CD4-positive, alpha-beta T cell treated with Interleukin-15 for 1 hour (primary cell): Measurements from ENCODE around the gene ATG12.
"Not testable (repeated sequence)": the region's sequence is repeated elsewhere in the genome, so short reads cannot be mapped to it uniquely, and the experiment has no call there.

Experiments
- DNase-seq: peaks from one replicate; pipeline ENCODE4 v3.0.0-alpha.2; 2020

The ATG12 gene

GRCh38 chr5:115842089-115842935 lies 947 bp upstream of the ATG12 start:
- DNase-seq, result no peak

DNA sequence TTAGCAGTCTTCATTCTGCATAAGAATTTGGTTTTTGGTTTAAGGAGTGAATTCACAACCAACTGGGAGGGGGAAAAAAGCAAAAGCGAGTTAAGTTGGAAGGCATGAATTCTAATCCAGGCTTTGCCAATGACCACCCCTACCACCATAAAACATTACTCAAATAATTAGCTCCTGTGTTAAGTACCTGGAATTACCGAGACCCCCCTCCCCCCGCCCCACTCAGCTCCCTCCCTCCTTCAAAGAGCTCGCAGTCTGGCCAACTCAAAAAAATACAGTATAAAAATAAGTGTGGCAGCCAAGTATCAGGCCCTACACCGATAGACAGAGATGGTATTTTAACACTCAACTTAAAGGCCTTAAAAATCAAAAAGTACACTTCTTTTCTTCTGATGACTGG lies 492 bp downstream of the ATG12 start:
- DNase-seq, result no peak

DNA sequence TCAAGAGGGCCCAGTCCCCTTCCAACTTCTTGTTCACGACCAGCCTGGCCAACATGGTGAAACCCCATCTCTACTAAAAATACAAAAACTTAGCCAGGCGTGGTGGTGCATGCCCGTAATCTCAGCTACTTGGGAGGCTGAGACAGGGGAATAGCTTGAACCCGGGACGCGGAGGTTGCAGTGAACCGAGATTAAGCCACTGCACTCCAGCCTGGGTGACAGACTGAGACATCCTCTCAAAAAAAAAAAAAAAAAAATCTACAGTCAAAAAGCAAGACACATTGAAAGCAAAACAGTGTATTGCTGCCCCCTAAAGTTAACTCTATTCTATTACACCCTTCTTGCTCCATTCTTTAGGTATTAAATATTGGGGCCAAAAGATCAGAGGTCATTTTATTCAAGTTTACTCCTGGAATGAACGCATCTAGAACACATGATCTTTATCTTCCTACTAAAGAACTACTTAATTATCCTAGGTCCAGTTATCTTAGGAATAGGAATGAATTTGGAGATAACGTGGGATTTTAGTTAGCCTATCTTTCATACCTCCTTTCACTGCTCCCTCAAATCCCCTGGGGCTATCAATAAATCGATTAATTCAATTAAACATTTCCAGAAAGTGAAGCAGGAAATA lies 2.4 kb downstream of the ATG12 start:
- peak; percentile 27 for DNase-seq

- DNase-seq, result no peak
These were observed 5.9 kb downstream of the ATG12 start for GRCh38 chr5:115835481-115835880.

DNA sequence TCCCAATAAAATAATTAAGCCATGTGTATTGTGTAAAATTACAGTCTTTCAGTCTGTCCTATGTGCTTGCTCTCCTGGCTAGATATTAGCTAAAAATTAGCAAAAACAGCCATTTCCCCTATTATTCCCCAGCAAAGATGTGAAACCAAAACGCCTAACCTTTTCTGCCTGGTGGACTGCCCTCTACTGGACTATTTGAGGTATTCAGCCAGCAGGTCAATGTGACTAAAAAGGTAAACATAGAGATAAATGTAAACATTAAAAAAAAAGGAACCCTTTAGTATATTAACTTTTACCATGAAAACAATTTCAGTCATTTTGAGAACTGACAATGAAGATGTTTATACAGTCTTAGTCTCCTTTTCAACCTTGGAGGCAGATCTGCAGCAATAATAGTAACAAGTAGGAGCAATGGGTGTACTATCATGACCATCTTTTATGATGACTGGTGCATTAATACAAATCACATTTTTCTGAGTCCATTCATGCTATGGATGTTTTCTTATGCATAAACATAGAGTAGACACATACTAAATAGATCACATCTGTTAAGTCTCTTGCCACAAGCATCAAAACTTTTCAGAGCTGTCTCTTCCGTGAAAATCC lies 10.1 kb downstream of the ATG12 start:
- peak; percentile 41 for DNase-seq

DNA sequence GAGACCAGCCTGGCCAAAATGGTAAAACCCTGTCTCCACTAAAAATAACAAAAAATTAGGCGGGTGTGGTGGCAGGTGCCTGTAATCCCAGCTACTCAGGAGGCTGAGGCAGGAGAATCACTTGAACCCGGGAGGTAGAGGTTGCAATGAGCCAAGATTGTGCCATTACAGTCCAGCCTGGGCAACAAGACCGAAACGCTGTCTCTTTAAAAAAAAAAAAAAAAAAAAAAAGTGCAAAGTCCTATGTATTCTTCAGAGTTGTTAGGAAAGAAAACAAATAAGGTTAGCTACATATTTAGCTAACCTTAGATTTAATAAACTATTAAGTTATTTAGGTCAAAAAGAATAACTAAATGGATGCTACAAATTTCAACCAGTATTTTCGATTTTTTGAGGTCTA lies 11.5 kb downstream of the ATG12 start:
- DNase-seq, result no peak

GRCh38 chr5:115825948-115826347 lies 15.4 kb downstream of the ATG12 start:
- DNase-seq, result no peak

GRCh38 chr5:115824983-115825382 lies 16.4 kb downstream of the ATG12 start:
- DNase-seq, result not testable (repeated sequence)

- DNase-seq, result no peak
These were observed 20.5 kb downstream of the ATG12 start for GRCh38 chr5:115820846-115821245.

GRCh38 chr5:115818821-115819220 lies 22.5 kb downstream of the ATG12 start:
- no peak for DNase-seq

DNA sequence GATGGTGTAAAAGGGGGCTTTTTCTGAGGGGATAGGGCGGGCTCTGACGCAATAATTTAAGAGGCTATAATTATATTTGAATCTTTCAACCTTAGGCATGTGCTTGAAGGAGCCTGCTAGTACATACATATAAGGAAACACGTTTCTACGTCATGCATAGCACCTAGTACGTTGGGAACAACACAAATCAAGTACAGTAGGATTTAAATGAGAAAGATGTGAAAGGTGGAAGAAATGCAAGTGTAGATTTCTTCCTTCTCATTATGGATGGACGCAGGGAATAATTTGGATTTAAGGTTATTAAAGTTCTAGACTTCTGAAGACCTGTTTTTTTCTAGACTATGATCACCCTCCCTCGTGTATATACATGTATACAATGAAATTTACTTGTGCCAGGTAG lies 24.0 kb downstream of the ATG12 start:
- no peak for DNase-seq

GRCh38 chr5:115816226-115817081 lies 24.9 kb downstream of the ATG12 start, which contains the start of gene CDO1:
TSS of gene CDO1 (minus strand) at chr5:115816659. CDS start at chr5:115816397, 262 bp downstream.
- no peak for DNase-seq

GRCh38 chr5:115815693-115816225 lies 25.6 kb downstream of the ATG12 start:
- no peak for DNase-seq

GRCh38 chr5:115815006-115815692 lies 26.2 kb downstream of the ATG12 start:
- no peak for DNase-seq

DNA sequence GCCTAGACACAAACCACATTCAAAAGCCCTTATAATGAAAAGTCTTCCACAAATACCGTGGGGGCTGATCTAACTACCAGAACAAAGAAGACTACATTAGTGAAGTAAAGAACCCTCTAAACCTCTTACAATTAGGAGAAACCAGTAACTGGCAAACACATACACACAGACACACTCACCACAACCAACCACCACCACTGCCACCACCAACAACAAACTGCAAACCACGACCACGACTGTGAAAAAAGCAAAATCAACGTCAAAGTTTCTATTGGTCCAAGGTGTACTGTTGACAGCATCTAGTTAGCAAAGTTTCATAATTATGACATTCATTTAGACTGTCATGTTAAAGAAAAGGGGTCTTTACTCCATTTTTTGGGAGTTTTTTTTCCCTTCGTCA lies 27.6 kb downstream of the ATG12 start:
- no peak for DNase-seq

GRCh38 chr5:115812372-115812771 lies 29.0 kb downstream of the ATG12 start:
- DNase-seq, result no peak

DNA sequence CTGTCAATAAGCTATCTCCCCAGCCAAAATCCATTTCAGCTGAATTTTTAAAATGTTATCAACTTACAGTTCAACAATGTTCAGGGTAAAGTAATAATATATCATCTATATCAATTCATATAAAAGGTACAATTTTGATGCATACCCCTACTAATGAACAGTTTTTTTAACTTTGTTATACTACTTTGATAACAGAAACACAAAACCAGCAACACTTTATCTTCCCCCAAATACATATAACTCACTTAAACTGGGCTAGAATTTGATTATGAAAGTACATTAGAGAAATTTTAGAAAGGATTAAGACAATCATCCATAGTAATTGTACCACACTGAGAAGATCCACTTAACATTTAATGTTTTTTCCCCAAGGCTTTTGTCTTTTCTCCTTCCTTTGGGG lies 30.0 kb downstream of the ATG12 start:
- DNase-seq, result no peak

DNA sequence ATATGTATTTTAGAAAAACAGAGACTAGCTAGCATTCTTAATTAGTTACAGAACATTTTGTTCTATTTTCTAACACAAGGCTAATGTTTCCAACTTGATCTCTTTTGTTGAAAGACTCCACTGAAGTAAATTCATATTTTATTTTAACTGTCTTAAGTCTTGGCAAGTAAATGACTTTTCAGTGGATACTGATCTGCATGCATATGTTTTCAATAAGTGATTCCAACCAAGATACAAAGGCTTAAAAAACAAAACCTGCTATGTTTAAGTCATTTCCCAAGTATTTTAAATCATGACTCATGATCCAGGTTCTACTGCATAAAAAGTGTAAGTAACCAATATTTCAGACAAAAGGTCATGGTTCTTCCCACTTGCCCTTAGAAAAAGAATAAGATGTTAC lies 30.6 kb downstream of the ATG12 start:
- DNase-seq, result no peak

DNA sequence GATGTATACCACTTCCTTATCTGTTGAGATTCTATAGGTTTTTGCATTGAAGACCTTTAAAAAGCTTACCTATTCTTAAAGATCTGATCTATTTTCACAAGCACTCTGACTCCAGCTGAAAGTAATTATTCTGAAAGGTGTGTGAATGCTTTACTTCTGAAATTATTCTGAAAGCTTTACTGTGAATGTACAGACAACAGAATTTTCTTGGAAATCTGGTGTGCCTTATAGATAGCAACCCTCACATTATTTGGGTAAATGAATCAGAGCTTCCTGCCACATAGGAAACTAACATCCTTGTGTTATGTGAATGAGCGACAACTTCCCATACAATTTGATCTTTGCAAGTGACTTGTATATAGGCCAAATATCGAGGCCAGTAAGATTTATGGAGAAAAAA lies 31.4 kb downstream of the ATG12 start:
- DNase-seq, result no peak

GRCh38 chr5:115808066-115808465 lies 33.3 kb downstream of the ATG12 start:
- not testable (repeated sequence) for DNase-seq

DNA sequence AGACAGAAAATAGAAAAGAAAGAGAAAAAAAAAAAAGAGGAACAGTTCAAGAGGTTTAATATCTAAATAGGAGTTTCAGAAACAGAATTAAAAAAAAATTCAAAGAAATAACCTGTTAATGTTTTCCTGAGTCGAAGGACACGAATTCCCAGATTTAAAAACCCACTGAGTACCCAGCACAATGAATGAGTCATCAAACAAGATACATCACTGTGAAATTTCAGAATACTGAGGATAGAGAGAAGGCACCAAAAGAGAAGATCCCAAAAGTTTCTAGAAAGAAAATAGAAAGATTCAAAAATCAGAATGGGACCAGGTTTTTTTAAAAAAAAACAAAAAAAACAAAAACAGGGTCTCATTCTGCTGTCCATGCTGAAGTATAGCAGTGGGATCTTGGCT lies 33.7 kb downstream of the ATG12 start:
- no peak for DNase-seq
